IPS-15b (cell line): ENCODE data around the gene CAPS.

Source experiments
- H3K27me3 ChIP-seq: one replicate; pipeline ENCODE4 v1.6.1; 2013; ENCODE audit warnings: low read length; ENCODE audit not compliant: control insufficient read depth, insufficient read depth
- H3K36me3 ChIP-seq: one replicate; pipeline ENCODE4 v1.6.1; 2013; ENCODE audit warnings: low read length; ENCODE audit not compliant: control insufficient read depth, insufficient read depth
- H3K4me1 ChIP-seq: one replicate; pipeline ENCODE4 v1.6.1; 2013; ENCODE audit warnings: mild to moderate bottlenecking, low read length; ENCODE audit not compliant: control insufficient read depth, insufficient read depth
- H3K4me3 ChIP-seq: one replicate; pipeline ENCODE4 v1.5.1; 2013; ENCODE audit warnings: low read depth, low read length
- H3K9ac ChIP-seq: one replicate; pipeline ENCODE4 v1.6.1; 2013; ENCODE audit warnings: low read depth, mild to moderate bottlenecking, low read length
- H3K9me3 ChIP-seq: one replicate; pipeline ENCODE4 v1.6.1; 2013; ENCODE audit warnings: mild to moderate bottlenecking, low read length; ENCODE audit not compliant: control insufficient read depth, insufficient read depth

The CAPS gene

DNA sequence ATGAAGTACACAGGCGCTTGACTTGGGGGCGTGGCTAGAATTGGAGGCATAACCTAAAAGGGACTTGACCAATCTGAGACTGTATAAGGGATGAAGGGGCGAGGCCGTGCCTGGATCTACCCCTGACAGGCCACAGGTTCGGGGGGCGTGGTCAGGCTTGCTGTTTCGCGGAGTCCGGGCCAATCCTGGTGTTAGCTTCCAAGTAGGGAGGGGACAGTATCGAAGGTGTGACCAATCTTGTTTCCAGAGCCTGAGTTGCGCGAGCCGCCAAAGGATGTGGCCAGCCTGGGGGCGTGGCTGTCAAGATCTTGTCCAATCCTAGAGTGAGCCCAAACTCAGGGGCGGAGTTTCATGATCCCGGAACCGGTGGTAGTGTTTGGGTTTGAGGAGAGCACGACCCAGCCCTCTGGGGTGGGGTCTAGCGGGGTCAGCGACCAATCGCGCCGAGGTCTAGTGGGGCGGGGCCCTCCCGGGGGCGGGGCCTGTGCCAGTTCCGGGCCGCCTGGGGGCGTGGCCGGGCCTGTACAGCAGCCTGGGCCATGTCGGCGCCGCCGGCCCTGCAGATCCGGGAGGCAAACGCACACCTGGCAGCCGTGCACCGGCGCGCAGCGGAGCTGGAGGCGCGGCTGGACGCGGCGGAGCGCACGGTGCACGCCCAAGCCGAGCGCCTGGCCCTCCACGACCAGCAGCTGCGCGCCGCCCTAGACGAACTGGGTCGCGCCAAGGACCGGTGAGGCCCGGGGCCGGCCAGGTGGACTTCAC, 9.5 kb upstream of the CAPS start, which contains the start of gene VMAC:
Gene VMAC, plus strand, starts transcription at position 521 of the 762 bp plus-strand sequence. Its CDS starts 19 bp downstream, at position 540.
- H3K4me3 ChIP-seq: peak within 1 kb of the TSS; percentile 98
- H3K27me3 ChIP-seq: no peaks in the 10 kb centered on the region
- H3K9me3 ChIP-seq: no peaks in the 10 kb centered on the region
- H3K4me1 ChIP-seq: no peaks in the 10 kb centered on the region
- H3K36me3 ChIP-seq: peaks cover 7% of the 10 kb centered on the region
- H3K9ac ChIP-seq: peak within 1 kb of the TSS; percentile 81

DNA sequence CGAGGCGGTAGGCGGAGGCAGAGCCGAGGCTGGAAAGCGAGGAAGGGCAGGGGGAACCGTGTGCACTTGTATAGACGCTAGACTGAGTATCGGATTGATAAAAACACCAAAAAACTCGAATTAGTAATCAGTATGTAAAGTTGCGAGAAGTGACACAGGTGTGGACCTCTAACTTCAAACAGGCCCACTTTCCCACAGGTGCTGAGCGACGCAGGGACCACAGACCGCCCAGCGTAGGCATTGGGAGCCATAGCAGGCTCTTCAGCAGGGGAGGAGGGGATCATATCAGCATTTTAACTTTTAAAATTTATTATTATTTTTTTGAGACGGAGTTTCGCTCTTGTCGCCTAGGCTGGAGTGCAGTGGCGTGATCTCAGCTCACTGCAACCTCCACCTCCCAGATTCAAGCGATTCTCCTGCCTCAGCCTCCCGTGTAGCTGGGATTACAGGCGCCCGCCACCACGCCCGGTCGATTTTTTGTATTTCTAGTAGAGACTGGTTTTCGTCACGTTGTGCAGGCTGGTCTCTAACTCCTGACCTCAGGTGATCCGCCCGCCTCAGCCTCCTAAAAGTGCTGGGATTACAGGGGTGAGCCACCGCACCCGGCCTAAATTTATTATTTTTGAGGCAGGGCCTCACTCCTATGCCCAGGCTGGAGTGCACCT, 8.8 kb upstream of the CAPS start:
- H3K36me3 ChIP-seq: peaks cover 6% of the 10 kb centered on the region
- no peaks in the 10 kb centered on the region for H3K4me1 ChIP-seq
- peak overlapping the region; percentile 84 for H3K4me3 ChIP-seq
- no peaks in the 10 kb centered on the region for H3K27me3 ChIP-seq
- no peaks in the 10 kb centered on the region for H3K9me3 ChIP-seq
- no peak overlapping the region for H3K9ac ChIP-seq

DNA sequence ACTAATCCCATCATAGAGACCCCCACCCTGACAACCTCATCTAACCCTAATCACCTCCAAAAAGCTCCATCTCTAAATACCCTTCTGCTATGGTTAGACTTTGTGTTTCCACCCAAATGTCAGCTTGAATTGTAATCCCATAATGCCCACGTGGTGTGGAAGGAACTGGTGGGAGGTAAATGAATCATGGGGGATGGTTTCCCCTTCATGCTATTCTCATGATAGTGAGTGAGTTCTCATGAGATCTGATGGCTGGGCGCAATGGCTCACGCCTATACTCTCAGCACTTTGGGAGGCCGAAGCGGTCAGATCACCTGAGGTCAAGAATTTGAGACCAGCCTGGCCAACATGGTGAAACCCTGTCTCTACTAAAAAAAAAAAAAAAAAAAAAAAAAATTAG, 6.8 kb upstream of the CAPS start:
- no peaks in the 10 kb centered on the region for H3K27me3 ChIP-seq
- H3K9me3 ChIP-seq: no peaks in the 10 kb centered on the region
- no peaks in the 10 kb centered on the region for H3K4me1 ChIP-seq
- no peaks in the 10 kb centered on the region for H3K36me3 ChIP-seq
- H3K9ac ChIP-seq: no peak overlapping the region
- no peak overlapping the region for H3K4me3 ChIP-seq

DNA sequence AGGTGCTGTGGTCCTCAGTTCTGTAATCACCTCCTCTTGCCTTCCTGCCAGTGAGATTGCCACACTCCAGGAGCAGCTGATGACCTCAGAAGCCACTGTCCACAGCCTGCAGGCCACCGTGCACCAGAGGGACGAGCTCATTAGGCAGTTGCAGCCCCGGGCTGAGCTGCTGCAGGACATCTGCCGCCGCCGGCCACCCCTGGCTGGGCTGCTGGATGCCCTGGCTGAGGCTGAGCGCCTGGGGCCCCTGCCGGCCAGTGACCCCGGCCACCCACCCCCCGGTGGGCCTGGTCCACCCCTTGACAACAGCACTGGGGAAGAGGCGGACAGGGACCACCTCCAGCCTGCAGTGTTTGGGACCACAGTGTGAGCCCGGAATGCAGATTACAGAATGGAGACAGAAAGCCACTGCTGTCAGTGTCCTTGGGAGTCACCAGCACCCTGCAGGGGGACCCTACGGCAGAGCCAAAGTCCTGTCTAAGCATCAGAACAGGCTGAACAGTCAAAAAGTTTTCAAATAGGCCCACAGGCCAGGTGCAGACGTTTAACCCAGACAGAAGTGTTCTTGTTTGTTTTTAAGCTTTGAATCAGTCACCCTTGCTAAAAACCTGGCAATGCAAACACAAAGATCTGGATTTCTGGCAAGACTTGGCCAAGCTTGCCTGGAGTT, 5.1 kb upstream of the CAPS start:
- Histone ChIP-seq H3K27me3 (no peaks in the 10 kb centered on the region), H3K4me1 (no peaks in the 10 kb centered on the region), H3K9ac (no peak overlapping the region), H3K9me3 (no peaks in the 10 kb centered on the region), H3K4me3 (no peak overlapping the region), H3K36me3 (peaks cover 2% of the 10 kb centered on the region)

DNA sequence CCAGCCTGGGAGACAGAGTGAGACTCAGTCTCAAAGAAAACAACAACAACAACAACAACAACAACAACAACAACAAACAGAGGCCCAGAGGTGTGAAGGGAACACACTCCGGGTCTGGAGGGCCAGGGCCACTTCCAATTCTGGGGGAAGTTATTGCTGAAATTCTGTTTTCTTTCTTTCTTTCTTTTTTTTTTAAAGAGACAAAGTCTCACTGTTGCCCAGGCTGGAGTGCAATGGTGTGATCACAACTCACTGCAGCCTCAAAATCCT, 3.5 kb upstream of the CAPS start:
- H3K36me3 ChIP-seq: peaks cover 10% of the 10 kb centered on the region
- no peak overlapping the region for H3K9ac ChIP-seq

DNA sequence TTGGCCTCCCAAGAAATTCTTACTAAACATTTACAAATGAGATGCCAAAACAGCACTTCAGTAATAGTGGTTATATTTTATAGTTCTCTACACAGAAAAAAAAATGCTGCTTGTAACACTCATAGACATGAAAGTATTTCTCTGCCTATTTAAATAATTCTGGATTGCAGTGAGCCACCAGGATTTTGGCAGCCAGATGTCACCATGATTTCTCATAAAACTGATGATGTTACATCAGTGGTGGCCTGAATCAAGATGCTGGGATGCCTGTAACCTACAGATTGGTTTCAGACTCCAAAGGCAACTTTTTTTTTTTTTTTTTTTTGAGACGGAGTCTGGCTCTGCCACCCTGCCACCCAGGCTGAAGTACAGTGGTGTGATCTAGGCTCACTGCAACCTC, 2.7 kb upstream of the CAPS start:
- Histone ChIP-seq H3K27me3 (no peaks in the 10 kb centered on the region), H3K9me3 (no peaks in the 10 kb centered on the region), H3K36me3 (peaks cover 12% of the 10 kb centered on the region), H3K9ac (no peak overlapping the region), H3K4me1 (no peaks in the 10 kb centered on the region), H3K4me3 (no peak overlapping the region)

More for the DNA sequence above, 3.5 kb upstream of the CAPS start:
- no peaks in the 10 kb centered on the region for H3K9me3 ChIP-seq
- no peaks in the 10 kb centered on the region for H3K27me3 ChIP-seq
- H3K4me1 ChIP-seq: no peaks in the 10 kb centered on the region
- no peak overlapping the region for H3K4me3 ChIP-seq

DNA sequence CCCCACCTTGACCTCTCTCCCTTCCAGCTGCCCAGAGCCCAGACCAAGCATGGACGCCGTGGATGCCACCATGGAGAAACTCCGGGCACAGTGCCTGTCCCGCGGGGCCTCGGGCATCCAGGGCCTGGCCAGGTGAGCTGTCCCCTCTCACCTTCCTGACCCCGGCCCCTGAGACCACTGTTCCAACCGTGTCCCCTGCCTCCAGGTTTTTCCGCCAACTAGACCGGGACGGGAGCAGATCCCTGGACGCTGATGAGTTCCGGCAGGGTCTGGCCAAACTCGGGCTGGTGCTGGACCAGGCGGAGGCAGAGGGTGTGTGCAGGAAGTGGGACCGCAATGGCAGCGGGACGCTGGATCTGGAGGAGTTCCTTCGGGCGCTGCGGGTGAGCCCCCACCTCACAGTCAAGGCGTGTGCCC, 312 bp downstream of the CAPS start:
- Histone ChIP-seq H3K27me3 (no peaks in the 10 kb centered on the region), H3K9ac (no peak overlapping the region), H3K9me3 (no peaks in the 10 kb centered on the region), H3K4me1 (no peaks in the 10 kb centered on the region), H3K4me3 (no peak overlapping the region), H3K36me3 (peaks cover 40% of the 10 kb centered on the region)

DNA sequence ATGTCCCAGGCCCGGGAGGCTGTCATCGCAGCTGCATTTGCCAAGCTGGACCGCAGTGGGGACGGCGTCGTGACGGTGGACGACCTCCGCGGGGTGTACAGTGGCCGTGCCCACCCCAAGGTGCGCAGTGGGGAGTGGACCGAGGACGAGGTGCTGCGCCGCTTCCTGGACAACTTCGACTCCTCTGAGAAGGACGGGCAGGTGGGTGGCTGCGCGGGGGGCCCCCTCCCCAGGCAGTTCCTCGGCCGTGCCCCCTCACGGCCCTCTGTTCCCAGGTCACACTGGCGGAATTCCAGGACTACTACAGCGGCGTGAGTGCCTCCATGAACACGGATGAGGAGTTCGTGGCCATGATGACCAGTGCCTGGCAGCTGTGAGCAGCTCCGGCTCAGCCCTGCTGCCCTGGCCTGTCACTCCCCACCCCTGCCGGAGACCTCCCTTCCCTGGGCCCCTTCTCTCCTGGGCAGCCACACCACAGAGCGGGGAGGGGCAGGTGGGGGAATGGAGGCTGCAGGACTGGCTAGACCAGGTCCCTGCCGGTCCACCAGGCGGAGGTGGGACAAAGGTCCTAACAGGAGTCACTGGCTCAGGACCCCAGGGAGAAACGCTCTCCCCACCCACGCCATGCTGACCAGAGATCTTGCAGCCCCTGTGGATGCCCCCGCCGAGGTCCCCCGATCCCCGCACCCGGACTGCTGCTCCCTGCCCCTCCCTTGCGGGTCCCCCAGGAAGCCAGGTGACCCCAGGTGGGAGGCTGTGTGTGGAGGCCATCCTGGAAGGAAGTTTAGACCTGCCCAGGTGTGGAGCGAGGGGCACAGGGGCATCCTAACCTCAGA, 1.1 kb downstream of the CAPS start:
- peaks cover 42% of the 10 kb centered on the region for H3K36me3 ChIP-seq
- H3K27me3 ChIP-seq: no peaks in the 10 kb centered on the region
- H3K4me1 ChIP-seq: no peaks in the 10 kb centered on the region
- no peak overlapping the region for H3K4me3 ChIP-seq
- no peak overlapping the region for H3K9ac ChIP-seq
- H3K9me3 ChIP-seq: no peaks in the 10 kb centered on the region

DNA sequence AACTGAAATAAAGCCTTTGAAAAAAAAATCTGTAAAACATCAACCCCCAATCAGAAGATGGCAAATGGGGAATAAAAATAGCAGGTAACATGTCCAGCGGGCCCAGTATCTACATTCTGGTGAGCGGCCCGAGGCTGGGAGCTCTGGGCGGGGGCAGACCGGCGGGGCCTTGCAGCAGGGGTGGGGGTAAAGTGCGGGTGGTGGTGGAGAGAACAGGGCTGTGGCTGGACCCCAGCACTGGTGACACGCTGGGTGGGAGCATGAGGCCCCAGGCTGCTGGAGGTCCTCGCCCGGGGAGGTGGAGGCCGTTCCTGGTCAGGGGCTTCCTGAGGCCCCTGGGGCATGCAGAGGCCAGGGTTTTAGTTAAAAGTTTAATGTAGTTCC, 1.7 kb downstream of the CAPS start:
- H3K27me3 ChIP-seq: no peaks in the 10 kb centered on the region
- H3K4me3 ChIP-seq: no peak overlapping the region
- H3K9me3 ChIP-seq: no peaks in the 10 kb centered on the region
- no peaks in the 10 kb centered on the region for H3K4me1 ChIP-seq
- peaks cover 44% of the 10 kb centered on the region for H3K36me3 ChIP-seq
- no peak overlapping the region for H3K9ac ChIP-seq

DNA sequence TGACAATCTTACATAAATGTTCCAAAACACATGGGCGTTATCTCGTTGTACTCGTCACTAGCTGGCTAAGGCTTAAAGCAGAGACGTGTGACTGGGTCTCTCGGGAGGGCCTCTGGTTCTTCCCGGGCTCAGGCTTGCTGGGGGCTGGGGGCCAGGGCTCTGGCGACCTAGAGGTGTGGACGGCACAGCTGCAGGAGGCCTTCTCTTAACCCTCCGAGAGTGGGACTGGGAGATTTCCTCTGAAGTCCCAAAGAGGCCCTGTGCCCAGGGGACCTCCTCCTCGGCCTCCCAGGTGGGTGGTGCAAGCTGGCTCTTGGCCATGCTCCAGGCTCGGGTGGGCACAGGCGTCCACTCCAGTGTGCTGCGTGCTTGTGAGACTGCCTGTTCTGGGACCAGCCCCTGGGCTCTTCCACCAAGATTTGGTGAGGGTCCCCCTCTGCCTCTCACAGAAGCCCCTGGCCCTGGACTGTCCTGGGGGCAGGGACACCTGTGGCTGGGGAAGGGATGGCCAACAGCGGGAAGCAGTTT, 2.2 kb downstream of the CAPS start:
- no peak overlapping the region for H3K4me3 ChIP-seq
- no peaks in the 10 kb centered on the region for H3K27me3 ChIP-seq
- H3K36me3 ChIP-seq: peaks cover 47% of the 10 kb centered on the region
- no peak overlapping the region for H3K9ac ChIP-seq
- H3K9me3 ChIP-seq: no peaks in the 10 kb centered on the region
- H3K4me1 ChIP-seq: no peaks in the 10 kb centered on the region

DNA sequence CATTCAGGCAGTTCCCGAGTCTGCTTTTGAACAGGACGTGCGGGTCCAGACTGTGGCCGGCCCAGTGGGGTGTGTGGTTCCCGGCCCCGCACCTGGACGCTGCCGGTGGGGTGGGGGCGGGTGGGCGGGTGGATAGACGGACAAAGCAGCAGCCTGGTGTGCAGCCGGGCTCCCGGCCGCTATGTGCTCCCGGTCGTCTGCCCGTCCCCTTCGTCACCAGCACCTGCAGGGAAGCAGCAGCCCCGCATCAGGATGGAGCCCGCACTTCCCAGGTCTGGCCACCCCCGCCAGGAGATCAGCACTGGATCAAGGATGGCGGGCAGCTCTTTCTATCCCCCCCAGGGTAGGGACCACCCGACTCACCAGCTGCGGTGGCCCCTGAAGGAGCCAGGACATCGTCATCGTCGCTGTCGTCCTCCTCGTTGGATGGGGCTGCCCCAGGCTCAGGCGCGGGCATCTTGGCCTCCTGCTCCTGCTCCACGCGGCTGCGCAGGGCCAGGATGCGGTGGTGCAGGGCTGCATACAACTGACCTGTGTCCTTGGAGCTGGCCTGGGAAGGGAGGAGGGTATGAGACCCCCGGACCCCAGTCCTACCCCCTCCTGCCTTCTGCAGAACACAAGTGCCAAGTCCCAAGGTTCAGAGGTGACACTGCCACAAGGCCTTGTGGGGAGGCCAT, 3.5 kb downstream of the CAPS start:
- H3K9ac ChIP-seq: no peak overlapping the region
- peaks cover 53% of the 10 kb centered on the region for H3K36me3 ChIP-seq
- no peak overlapping the region for H3K4me3 ChIP-seq

More for the DNA sequence above, 3.5 kb downstream of the CAPS start:
- H3K27me3 ChIP-seq: no peaks in the 10 kb centered on the region
- no peaks in the 10 kb centered on the region for H3K4me1 ChIP-seq
- no peaks in the 10 kb centered on the region for H3K9me3 ChIP-seq
